Endothelial cell of umbilical vein (primary cell): ENCODE measurements around the gene EFHC1. TPM values are rescaled to one million over a fixed set of nuclear protein-coding genes. Genes with fewer than 3 reads are reported as not detected.

Source experiments
- BruUV-seq: library from RNA; stranded (reverse); fragments of 400-500 nt; replicated peaks from 2 replicates; lab custom pipeline; 2021; lab: Mats Ljungman, UMichigan
- CTCF ChIA-PET: fragments of 300-600, 350-600 bp; sonication (Branson Sonifier 250); formaldehyde crosslinking; loops from one replicate; lab custom pipeline; 2021; ENCODE audit warnings: antibody characterized with exemption, inconsistent platforms; lab: Charles Lee
- POLR2A ChIA-PET: fragments of 300-600, 350-600 bp; sonication (Branson Sonifier 250); formaldehyde crosslinking; loops from one replicate; lab custom pipeline; 2021; ENCODE audit warnings: antibody characterized with exemption, inconsistent platforms; lab: Charles Lee
- DNase-seq: peaks from one replicate; pipeline ENCODE4 v3.0.0-alpha.2; 2011; ENCODE audit warnings: low read depth, low spot score
- FAIRE-seq: peaks from 2 replicates; lab custom pipeline; 2011; peaks lifted over from hg19 to GRCh38; lab: Jason Lieb, UNC
- H2AFZ ChIP-seq: 2 replicates; pipeline ENCODE4 v1.6.0; 2012; ENCODE audit warnings: low read depth, low read length, control low read depth, inconsistent platforms
- H3K27ac ChIP-seq: 2 replicates; pipeline ENCODE4 v1.5.1; 2011; ENCODE audit warnings: low read depth, mild to moderate bottlenecking, control low read depth, low read length, moderate library complexity; ENCODE audit not compliant: insufficient read depth
- H3K27me3 ChIP-seq, 2 experiments: 2 replicates each; pipeline versions ENCODE4 v1.6.0 to v1.6.1; 2011; ENCODE audit warnings: low read length in 2 of 2, mixed read lengths in 1 of 2; ENCODE audit not compliant: control insufficient read depth in 2 of 2, insufficient read depth in 2 of 2
- H3K36me3 ChIP-seq, 2 experiments: 2 replicates in 1 of 2; 3 replicates in 1 of 2; pipeline ENCODE4 v1.5.1; 2011; ENCODE audit warnings: low read length in 2 of 2, mild to moderate bottlenecking in 1 of 2, moderate library complexity in 1 of 2; ENCODE audit not compliant: control insufficient read depth in 2 of 2, insufficient read depth in 2 of 2; ENCODE audit errors: extremely low read depth in 1 of 2
- H3K4me1 ChIP-seq: 3 replicates; pipeline ENCODE4 v1.5.1; 2011; ENCODE audit warnings: mild to moderate bottlenecking, low read length; ENCODE audit not compliant: control insufficient read depth, insufficient read depth; ENCODE audit errors: extremely low read depth
- H3K4me2 ChIP-seq: 2 replicates; pipeline ENCODE4 v1.6.1; 2011; ENCODE audit warnings: low read length, control low read depth, mixed read lengths; ENCODE audit not compliant: insufficient read depth
- H3K4me3 ChIP-seq, 3 experiments: fragments of 200-600 bp in 1 of 3; sonication (generic), shearing (Covaris generic) in 1 of 3; replicated peaks in 1 of 3; 2 replicates each; pipeline ENCODE4 v1.5.1; 2011 to 2016; ENCODE audit warnings: control low read depth in 3 of 3, low read length in 3 of 3, mild to moderate bottlenecking in 2 of 3, inconsistent platforms in 1 of 3, low read depth in 1 of 3, moderate library complexity in 1 of 3; ENCODE audit not compliant: insufficient read depth in 1 of 3
- H3K79me2 ChIP-seq: 2 replicates; pipeline ENCODE4 v1.6.0; 2012; ENCODE audit warnings: low read length, inconsistent platforms; ENCODE audit not compliant: control insufficient read depth, insufficient read depth
- H3K9ac ChIP-seq: replicated peaks from 2 replicates; pipeline ENCODE3; 2011; ENCODE audit warnings: low read length, control low read depth; ENCODE audit not compliant: insufficient read depth; ENCODE audit errors: extremely low read depth
- H3K9me1 ChIP-seq: replicated peaks from 3 replicates; pipeline ENCODE4 v1.6.0; 2011; ENCODE audit warnings: mild to moderate bottlenecking, low read length; ENCODE audit not compliant: control insufficient read depth, insufficient read depth; ENCODE audit errors: extremely low read depth
- H3K9me3 ChIP-seq: replicated peaks from 2 replicates; pipeline ENCODE4 v1.5.1; 2012; ENCODE audit warnings: low read length, inconsistent platforms; ENCODE audit not compliant: control insufficient read depth, insufficient read depth
- H4K20me1 ChIP-seq: replicated peaks from 2 replicates; pipeline ENCODE3; 2011; ENCODE audit warnings: mild to moderate bottlenecking, low read length; ENCODE audit not compliant: control insufficient read depth, insufficient read depth; ENCODE audit errors: extremely low read depth
- CTCF ChIP-seq, 2 donors: IDR thresholded peaks; 1 replicate in 1 of 2; 2 replicates in 1 of 2; pipeline ENCODE4 v1.5.1; 2011; ENCODE audit warnings: low read length in 2 of 2, mild to moderate bottlenecking in 2 of 2, moderate library complexity in 2 of 2, control low read depth in 1 of 2, inconsistent platforms in 1 of 2, low read depth in 1 of 2; ENCODE audit not compliant: insufficient read depth in 1 of 2; ENCODE audit errors: extremely low read depth in 1 of 2
- EZH2 ChIP-seq: IDR thresholded peaks from 2 replicates; pipeline ENCODE4 v1.6.1; 2012; ENCODE audit warnings: borderline replicate concordance, low read depth, mild to moderate bottlenecking, moderate library complexity, low read length, inconsistent platforms; ENCODE audit not compliant: severe bottlenecking
- FOS ChIP-seq: IDR thresholded peaks from 2 replicates; pipeline ENCODE4 v1.6.1; 2011; ENCODE audit warnings: mild to moderate bottlenecking, low read length, moderate library complexity, borderline replicate concordance; ENCODE audit not compliant: insufficient read depth
- GATA2 ChIP-seq: IDR thresholded peaks from 2 replicates; pipeline ENCODE4 v1.7.0; 2011; ENCODE audit warnings: low read depth, mild to moderate bottlenecking, moderate library complexity, mixed read lengths, low read length; ENCODE audit not compliant: insufficient read length, insufficient read depth
- dilution Hi-C: fragments of 300-500 bp; cut with MboI; formaldehyde crosslinking; loops from one replicate; pipeline ENCODE4 v1.15.0; 2019; ENCODE audit warnings: low sequenced_read_pairs; ENCODE audit not compliant: extremely low pct_ligation_motif_present
- intact Hi-C: fragments of 100-400 bp; cut with micrococcal nuclease; formaldehyde crosslinking; loops from one replicate; pipeline ENCODE4 v1.10.0; 2022
- polyA plus RNA-seq, 4 experiments: library from polyadenylated mRNA; depleted of rRNA in 3 of 4; stranded (reverse) in 3 of 4; unstranded in 1 of 4; fragments of >200 nt; gene quantifications; 2 replicates each; pipeline versions ENCODE4 v1.2.1 to v1.2.3, GENCODE V29; 2011 to 2012; ENCODE audit warnings: missing spikeins in 1 of 4
- total RNA-seq: library from RNA; stranded (reverse); gene quantifications from 2 replicates; pipeline ENCODE4 v1.2.3, GENCODE V29; 2021
- TF ChIP-seq, protein P1 (sequence below): IDR thresholded peaks from 2 replicates; pipeline ENCODE4 v1.6.1; 2011; ENCODE audit not compliant: insufficient read depth, insufficient read length

Gene EFHC1
- total and polyA plus RNA-seq, 2 donors (not counting 3 experiments of a cell fraction or from before 2014, with no cell fraction given), result 14.6 to 17.6 TPM

DNA sequence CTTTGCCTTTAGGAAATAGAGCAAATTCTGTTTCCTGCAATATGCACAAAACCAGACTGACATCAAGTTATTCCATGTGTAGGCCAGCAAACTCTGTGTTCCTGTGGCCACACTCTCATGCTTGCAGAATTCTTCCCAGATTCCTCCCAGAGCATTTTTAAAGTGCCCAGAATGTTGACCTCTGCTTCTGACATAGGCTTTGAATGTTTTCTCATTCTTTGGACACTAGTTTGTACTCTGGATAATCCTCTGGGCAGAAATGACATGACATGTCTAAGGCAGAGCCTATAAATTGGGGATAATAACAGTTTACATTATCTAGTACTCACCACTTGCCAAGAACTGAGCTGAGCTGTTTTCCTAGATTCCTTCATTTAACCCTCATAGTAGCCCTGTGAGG is 9.2 kb upstream of the EFHC1 start:
- intact Hi-C loops, result loop anchor here (10.0 kb wide), 1 partner anchor 474 kb away; no protein-coding TSS in a partner anchor
- FAIRE-seq (no peak), DNase-seq (no peak)
- Histone ChIP-seq H2AFZ (no peak overlapping the region), H3K27ac (no peak overlapping the region), H4K20me1 (no peaks in the 10 kb centered on the region), H3K9ac (no peak overlapping the region), H3K4me3 (no peak overlapping the region), H3K4me2 (no peak overlapping the region), H3K36me3 (no peaks in the 10 kb centered on the region), H3K4me1 (peaks cover 10% of the 10 kb centered on the region), H3K9me3 (no peaks in the 10 kb centered on the region), H3K79me2 (no peaks in the 10 kb centered on the region), H3K27me3 (no peaks in the 10 kb centered on the region), H3K9me1 (no peaks in the 10 kb centered on the region)
- CTCF ChIA-PET, result interaction anchor here (1.6 kb wide), 2 partner anchors 187 to 252 kb away, joined by 4 to 7 read pairs; no protein-coding TSS in a partner anchor
- no TSS peak for BruUV-seq
- TF ChIP-seq GATA2 (no peak), EZH2 (no peak), CTCF (IDR thresholded peaks at IDR 0.05; ENCODE audit: extremely low read depth in 1 of 2, insufficient read depth in 1 of 2, low read depth in 1 of 2, low read length in 2 of 2) (no peak), FOS (no peak)
- TF ChIP-seq, protein P1, sequence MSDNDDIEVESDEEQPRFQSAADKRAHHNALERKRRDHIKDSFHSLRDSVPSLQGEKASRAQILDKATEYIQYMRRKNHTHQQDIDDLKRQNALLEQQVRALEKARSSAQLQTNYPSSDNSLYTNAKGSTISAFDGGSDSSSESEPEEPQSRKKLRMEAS, result no peak
- POLR2A ChIA-PET, result no interaction called here
- dilution Hi-C loops, result loop anchor here (25.0 kb wide), 1 partner anchor 126 kb away; no protein-coding TSS in a partner anchor
